GM04504 (cell line): Measurements from ENCODE around the gene SPRED3.

ENCODE experiments used
- DNase-seq: peaks from one replicate; pipeline ENCODE4 v3.0.0-alpha.2; 2012; ENCODE audit warnings: low read depth

SPRED3 gene

GRCh38 chr19:38373907-38374331 lies 14.6 kb upstream of the SPRED3 start:
- DNase-seq: no peak

DNA sequence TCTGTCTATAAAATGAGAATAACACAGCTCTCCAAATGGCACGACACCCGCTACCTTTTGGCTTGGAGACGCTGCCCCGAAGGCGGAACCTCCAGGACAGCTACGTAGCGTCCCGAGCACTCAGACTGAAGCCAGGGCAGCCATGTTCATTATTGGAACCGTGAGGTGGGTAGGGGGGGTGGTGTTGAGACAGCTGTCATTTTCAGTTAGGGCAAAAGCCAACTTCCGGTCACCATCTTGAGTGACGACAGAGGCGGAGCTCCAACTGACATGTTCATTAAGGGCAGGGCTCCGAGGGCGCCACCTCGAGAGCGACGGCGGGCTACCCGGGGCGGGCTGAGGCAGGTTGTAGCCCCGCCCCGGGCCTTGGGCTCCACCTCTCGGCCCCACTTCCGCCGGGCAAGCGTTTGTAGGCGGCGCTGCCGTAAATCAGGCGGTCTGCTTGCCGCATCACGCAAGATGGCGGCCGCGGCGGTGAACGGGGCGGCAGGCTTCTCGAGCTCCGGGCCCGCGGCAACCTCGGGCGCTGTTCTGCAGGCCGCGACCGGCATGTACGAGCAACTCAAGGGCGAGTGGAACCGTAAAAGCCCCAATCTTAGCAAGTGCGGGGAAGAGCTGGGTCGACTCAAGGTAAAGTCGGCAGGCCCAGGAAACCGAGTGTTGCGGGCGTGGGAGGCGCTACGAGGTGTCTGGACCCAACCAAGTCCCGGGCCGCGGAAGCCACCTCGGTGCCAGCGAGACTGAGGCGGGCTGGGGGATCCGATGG lies 14.0 kb upstream of the SPRED3 start, which contains the start of gene PSMD8:
Gene PSMD8 (plus strand): TSS at position 240 of the 766 bp plus-strand sequence. CDS start 31 bp downstream, at position 271.
- DNase-seq: peak; percentile 97

GRCh38 chr19:38375098-38375493 lies 13.4 kb upstream of the SPRED3 start:
- DNase-seq: no peak

GRCh38 chr19:38375748-38376147 lies 12.7 kb upstream of the SPRED3 start:
- no peak for DNase-seq

GRCh38 chr19:38376576-38376975 lies 11.9 kb upstream of the SPRED3 start:
- DNase-seq: no peak

DNA sequence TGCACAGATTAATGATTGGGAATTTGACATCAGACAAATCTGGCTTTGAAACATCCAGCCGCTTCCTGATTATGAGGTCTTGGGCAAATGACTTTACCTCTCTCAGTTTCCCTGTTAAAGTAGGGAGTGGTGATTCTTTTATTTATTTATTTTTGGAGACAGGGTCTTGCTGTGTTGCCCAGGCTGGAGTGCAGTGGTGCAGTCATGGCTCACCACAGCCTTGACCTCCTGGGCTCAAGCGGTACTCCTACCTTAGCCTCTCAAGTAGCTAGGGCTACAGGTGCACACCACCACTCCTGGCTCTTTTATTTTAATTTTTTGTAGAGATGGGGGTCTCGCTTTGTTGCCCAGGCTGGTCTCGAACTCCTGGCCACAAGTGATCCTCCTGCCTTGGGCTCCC lies 11.4 kb upstream of the SPRED3 start:
- no peak for DNase-seq

DNA sequence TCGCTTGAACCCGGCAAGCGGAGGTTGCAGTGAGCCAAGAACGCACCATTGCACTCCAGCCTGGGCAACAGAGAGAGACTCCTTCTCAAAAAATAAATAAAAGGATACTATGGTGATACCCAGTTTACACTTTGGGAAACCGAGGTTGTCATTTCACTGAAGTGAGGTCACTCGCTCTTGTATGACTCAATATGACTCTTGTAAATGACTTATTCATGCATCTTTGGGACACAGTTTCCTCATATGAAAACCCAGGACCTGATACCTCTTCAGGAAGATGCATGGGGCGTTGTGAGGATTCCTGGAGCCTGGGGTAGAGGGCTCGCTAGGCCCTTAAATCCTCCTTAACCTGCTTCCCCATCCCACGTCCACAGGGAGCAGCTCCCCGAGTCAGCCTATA lies 9.6 kb upstream of the SPRED3 start:
- no peak for DNase-seq

- no peak for DNase-seq
Observed at GRCh38 chr19:38381138-38381537, 7.4 kb upstream of the SPRED3 start.

GRCh38 chr19:38383184-38383583 lies 5.3 kb upstream of the SPRED3 start:
- no peak for DNase-seq

DNA sequence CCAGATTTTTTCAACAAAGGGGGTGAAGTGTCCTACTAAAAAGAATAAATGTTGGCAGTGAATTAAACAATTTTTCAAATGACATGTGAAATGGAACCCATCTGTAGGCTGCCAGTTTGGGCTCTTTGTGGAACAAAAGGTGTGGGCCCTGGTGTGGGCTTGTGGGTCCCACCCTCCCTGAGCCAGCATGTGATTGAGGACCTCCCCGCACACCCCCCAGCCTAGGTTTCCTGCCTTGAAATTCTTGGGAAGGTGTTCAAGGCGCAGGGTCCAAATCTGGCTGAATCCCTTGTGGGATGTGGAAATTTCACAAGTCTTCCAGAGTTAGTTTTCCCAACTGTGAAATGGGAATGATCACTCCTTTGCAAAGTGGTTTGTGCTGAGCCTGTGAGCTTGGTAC lies 4.8 kb upstream of the SPRED3 start:
- no peak for DNase-seq

DNA sequence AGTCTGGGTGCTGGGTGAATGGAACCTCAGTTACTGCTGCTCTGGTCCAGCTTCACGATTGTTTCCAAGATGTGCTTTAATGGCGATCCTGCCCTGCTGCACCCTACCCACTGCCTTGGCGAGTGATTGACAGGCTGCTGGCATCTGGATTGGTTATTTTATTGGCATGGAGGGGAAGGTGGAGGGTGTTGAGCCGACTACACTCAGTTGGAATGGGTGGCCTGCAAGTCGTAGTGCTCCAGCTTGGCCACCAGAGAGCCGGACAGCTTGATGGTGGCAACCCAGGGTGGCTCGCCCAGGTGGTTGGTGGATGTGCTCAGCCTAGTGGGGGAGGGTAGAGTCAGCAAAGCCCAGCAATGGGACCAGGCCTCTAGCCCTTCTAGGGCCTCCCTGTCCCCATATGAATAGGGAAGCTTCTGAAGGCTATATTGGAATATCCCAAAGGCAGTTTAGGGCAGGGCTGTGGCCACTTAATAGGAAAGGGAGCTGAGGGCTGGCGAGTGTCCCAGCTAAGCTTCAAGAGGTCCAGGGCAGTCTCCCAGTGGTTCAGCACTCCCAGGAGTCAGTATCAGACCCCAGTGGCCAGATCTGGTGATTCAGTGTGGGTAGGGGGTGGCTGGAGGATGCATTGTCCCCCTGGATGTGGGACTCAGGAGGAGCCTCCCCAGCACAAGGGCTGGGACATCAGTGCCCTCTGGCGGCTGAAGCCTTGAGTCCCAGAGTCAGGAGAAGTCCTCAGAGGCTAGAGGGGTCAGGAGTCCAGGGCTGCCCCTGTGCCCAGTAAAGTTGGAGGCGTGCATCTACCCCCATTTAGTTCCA lies 4.1 kb upstream of the SPRED3 start:
- DNase-seq: no peak

DNA sequence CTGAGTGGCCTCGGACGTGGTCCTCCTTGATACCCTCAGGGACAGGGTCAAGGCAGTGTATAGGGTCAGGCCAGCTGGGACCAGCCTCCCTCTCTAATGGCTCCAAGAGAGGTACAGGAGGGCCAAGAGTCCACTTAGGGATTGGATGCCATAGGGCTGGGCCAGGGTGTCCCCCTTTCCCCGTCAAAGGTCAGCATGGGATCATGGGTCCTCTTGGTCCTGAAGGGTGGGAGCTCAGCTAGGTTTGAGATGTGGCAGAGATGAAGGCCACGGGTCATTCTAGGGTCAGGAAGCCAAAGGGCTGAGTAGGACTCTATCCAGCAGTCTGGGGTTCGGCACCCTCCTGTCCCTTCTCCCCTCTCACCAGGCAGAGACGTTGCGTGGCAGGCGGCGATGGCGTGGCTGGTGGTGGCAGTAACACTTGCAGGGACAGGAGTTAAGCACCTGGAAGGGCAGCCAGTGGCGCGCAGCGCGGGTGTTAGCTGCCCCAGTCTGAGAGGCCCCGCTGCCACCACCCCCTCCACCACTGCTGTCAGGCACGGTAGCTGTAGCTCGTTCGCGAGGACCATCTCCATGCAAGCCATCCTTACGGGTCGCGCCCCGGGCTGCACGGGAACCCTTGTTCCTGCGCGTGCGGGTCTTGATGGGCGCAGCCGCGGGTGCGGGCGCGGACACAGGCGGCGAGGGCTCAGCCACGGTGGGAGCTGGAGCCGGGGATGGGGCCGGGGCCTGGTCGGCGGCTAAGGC lies 3.3 kb upstream of the SPRED3 start:
- DNase-seq: no peak

DNA sequence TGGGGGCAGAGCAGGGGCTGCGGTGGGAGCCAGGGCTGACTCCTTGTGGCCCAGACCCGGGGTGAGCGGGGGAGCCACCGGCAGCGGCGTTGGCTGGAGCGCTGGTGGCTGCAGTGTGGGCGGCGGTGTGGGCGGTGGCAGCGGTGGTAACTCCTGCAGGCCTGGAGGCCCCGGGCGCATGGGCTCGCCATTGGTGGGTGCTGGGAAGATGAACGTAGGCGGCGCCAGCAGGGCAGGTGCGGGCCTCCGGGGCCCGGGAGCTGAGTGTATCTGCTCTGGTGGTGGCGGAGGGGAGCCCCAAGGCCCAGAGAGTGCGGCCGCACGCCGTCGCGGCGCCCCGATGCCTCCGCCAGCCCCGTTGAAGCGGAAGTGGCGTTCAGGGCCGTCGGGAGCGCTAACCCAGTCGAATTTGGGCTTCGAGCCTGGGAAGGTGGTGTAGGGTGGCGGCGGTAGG lies 2.7 kb upstream of the SPRED3 start:
- no peak for DNase-seq

DNA sequence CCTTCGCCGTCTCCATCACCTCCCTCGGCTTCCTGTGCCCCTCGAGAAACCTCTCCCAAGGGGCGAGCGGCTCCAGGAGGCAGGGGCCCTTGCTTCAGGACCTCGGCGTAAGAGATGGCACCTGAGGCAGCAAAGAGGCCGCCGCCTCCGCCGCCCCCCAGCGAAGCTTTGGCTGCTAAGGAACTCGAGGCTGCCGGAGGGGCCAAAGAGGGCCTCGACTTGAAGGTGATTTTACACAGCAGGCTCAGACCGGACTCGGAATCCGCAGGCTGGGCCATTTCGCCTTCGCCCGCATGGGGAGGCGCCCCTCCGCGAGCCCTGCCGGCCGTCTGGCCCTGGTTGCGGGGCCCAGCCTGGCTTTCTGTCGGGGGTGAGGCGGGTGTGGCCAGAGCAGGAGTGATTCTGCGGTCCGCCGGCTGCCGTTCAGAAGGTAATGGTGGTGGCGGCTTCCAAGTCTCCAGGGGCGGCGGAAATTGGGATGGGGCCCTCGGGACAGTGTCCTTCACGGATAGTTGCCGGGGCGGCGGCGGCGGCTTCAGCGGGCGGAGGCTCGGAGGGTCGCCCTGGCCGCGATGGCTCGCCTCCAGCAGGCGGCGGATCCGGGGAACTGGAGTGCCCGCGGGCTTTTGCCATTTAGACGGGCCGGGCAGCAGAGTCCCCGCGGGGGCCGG lies 2.1 kb upstream of the SPRED3 start:
- no peak for DNase-seq

GRCh38 chr19:38386971-38387549 lies 1.4 kb upstream of the SPRED3 start:
- DNase-seq: no peak

DNA sequence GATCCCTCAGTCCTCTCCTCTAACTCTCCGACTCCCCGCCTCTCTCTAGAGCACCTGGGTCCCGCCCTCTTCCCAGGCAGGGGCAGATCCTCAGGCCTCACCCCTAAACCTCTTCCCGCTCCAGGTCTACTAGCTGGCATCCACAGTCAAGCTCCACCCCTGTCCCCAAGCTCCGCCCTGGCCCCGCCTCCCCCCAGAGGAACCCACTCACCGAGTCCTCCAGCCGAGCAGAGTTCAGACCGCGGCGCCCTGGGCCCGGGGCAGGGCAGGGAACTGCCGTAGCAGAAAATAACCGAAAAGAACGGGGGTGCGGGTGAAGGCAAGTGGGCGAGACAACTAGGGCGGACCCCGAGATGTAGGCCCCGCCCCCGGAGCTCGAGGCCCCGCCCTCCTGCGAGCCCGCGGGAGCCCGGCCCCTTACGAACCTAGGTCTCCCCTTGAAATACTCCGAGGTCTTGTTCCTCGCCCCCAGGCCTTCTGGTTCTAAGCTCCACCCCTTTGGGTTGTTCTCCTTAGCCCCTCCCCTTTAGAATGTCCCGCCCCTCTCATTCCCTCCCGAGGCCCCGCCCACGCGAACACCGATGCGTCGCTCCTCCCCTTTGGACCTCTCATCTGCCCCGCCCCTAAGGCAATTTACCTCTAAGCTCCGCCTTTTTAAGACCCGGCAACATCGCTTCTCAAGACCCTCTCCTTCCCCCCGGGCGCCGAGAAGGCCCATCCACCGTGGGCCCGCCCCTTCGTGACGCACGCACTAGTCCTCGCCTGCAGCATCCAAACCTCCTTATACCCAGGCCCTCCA lies 748 bp upstream of the SPRED3 start, which contains the start of gene GGN:
Gene GGN (minus strand): TSS at position 485 of the 799 bp plus-strand sequence. CDS start 773 bp downstream, outside the sequence.
- DNase-seq: peak; percentile 77

- DNase-seq: peak; percentile 66
Observed at GRCh38 chr19:38389101-38389925, 816 bp downstream of the SPRED3 start.

GRCh38 chr19:38389957-38390924 lies 1.7 kb downstream of the SPRED3 start:
- DNase-seq: no peak
